ENCODE data around the gene LRRC63. TPM values are rescaled to one million over a fixed set of nuclear protein-coding genes. Genes with fewer than 3 reads are reported as not detected.

Gene LRRC63
- total RNA-seq, 3 donors from 2014 or later = 0.15 to 0.33 (median 0.16) TPM

- no peak for DNase-seq (ENCODE audit: low spot score in 2 of 2)
- Histone ChIP-seq H3K4me3 (no peak overlapping the region), H3K36me3 (no peaks in the 10 kb centered on the region), H3K9me3 (no peaks in the 10 kb centered on the region), H3K27ac (no peak overlapping the region), H3K4me1 (no peaks in the 10 kb centered on the region), H3K27me3 (no peaks in the 10 kb centered on the region)
- no peak for TF ChIP-seq POLR2A (IDR thresholded peaks at IDR 0.05)
- intact Hi-C loops (cut with DNase I; ENCODE audit: low total_unique reads) = no loop called here
Observed at GRCh38 chr13:46320406-46320805, 108.7 kb downstream of the LRRC63 start.

DNA sequence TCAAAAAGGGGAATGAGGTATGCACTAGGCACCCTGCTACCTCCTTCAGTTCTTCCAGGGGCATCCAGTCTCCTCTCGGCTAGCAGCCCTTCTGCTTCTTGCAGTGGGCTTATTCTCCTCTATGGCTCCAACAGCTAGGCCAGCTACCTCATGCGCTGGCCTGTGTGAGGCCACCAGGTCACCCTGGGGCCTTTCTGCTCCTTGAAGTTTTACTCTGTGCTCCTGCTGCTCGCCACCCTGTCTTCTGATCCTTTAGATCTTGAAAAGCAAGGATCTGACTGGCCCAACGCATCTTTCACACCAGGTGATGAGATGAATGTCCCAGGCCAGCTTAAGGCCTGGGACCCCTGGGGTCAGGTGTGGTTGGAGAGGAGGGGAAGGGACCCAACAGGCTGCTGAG is 109.1 kb downstream of the LRRC63 start:
- Histone ChIP-seq H3K9me3 (no peaks in the 10 kb centered on the region), H3K27ac (no peak overlapping the region), H3K36me3 (no peaks in the 10 kb centered on the region), H3K27me3 (no peaks in the 10 kb centered on the region), H3K4me1 (no peaks in the 10 kb centered on the region), H3K4me3 (no peak overlapping the region)
- DNase-seq (ENCODE audit: low spot score in 2 of 2) = no peak
- TF ChIP-seq, protein P1, sequence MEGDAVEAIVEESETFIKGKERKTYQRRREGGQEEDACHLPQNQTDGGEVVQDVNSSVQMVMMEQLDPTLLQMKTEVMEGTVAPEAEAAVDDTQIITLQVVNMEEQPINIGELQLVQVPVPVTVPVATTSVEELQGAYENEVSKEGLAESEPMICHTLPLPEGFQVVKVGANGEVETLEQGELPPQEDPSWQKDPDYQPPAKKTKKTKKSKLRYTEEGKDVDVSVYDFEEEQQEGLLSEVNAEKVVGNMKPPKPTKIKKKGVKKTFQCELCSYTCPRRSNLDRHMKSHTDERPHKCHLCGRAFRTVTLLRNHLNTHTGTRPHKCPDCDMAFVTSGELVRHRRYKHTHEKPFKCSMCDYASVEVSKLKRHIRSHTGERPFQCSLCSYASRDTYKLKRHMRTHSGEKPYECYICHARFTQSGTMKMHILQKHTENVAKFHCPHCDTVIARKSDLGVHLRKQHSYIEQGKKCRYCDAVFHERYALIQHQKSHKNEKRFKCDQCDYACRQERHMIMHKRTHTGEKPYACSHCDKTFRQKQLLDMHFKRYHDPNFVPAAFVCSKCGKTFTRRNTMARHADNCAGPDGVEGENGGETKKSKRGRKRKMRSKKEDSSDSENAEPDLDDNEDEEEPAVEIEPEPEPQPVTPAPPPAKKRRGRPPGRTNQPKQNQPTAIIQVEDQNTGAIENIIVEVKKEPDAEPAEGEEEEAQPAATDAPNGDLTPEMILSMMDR (IDR thresholded peaks at IDR 0.05) = no peak
- TF ChIP-seq POLR2A (IDR thresholded peaks at IDR 0.05) (no peak), POLR2AphosphoS5 (IDR thresholded peaks at IDR 0.05) (no peak)
- intact Hi-C loops (cut with DNase I; ENCODE audit: low total_unique reads) = no loop called here

DNA sequence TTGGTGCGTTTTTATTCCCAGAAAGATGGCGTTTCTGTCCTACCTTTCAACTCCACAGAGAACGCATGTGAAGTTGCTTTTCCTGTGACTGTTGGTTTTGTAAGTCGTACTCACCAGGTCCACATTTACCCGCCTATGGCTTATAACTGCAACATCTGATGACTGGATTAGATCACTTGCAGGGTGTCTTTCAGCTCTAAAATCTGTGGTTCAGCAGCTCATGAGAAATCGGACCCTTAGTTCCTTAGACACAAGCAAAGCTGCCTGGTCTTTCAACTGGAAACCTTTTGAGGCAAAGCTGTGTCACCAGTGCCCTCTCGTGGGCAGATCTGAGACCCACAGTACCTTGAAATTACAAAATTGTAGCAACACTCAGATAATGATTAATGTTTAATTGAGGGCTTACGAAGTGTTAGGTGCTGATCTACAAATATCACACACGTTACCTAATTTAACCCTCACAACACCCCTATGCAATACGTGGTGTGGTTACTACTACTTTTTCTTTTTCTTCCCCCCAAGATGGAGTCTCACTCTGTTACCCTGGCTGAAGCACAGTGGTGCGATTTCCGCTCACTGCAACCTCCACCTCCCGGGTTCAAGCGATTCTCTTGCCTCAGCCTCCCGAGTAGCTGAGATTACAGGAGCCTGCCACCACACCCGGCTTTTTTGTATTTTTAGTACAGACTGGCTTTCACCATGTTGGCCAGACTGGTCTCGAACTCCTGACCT is 109.9 kb downstream of the LRRC63 start:
- H3K4me1 ChIP-seq = no peaks in the 10 kb centered on the region

DNA sequence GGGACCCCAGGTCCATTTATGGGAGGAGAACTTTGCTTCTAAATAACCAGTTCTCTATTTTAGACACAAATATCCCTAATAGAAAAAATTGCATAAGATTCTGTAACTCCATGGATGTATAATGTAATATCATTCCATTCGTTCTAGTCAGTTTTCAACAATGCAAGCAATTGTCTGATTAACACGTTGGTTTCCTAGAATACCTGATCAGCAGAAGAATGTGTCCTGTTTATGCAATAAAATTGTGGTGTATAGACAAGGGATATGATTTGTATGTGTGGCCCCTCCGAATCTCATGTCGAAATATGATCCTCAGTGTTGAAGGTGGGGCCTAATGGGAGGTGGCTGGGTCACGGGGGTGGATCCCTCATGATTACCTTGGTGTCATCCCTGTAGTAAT is 113.2 kb downstream of the LRRC63 start:
- intact Hi-C loops (cut with DNase I; ENCODE audit: low total_unique reads) = no loop called here
- no peak for TF ChIP-seq POLR2AphosphoS5 (IDR thresholded peaks at IDR 0.05)
- TF ChIP-seq, protein P1 (IDR thresholded peaks at IDR 0.05) = no peak
- TF ChIP-seq POLR2A (IDR thresholded peaks at IDR 0.05) = no peak
- H3K4me1 ChIP-seq = no peaks in the 10 kb centered on the region

More for the DNA sequence above, 109.9 kb downstream of the LRRC63 start:
- intact Hi-C loops (cut with DNase I; ENCODE audit: low total_unique reads) = no loop called here
- Histone ChIP-seq H3K9me3 (no peaks in the 10 kb centered on the region), H3K27ac (no peak overlapping the region), H3K36me3 (no peaks in the 10 kb centered on the region), H3K27me3 (no peaks in the 10 kb centered on the region), H3K4me3 (no peak overlapping the region)
- TF ChIP-seq POLR2AphosphoS5 (IDR thresholded peaks at IDR 0.05) (no peak), POLR2A (IDR thresholded peaks at IDR 0.05) (no peak)
- TF ChIP-seq, protein P1 (IDR thresholded peaks at IDR 0.05) = peak; percentile 21 to 70 (median 64)
- peak in 1 of 2 donors; percentile 36 for DNase-seq (ENCODE audit: low spot score in 2 of 2)

More for the DNA sequence above, 113.2 kb downstream of the LRRC63 start:
- Histone ChIP-seq H3K36me3 (no peaks in the 10 kb centered on the region), H3K4me3 (no peak overlapping the region), H3K27me3 (no peaks in the 10 kb centered on the region), H3K27ac (no peak overlapping the region), H3K9me3 (no peaks in the 10 kb centered on the region)
- DNase-seq (ENCODE audit: low spot score in 2 of 2) = no peak

Other genes with a start within 250 kb of the LRRC63 start
- gene ZC3H13, start 159.2 kb upstream of the LRRC63 start, total RNA-seq = 10 to 100 TPM; 31.0 to 40.6 (median 38.9) TPM
- gene CPB2, start 106.9 kb upstream of the LRRC63 start, total RNA-seq = not detected
- 10 to 100 TPM; 28.2 to 94.9 (median 61.3) TPM for gene LCP1, start 29.8 kb upstream of the LRRC63 start, total RNA-seq
- 1 to 10 TPM; 2.1 to 8.2 (median 3.3) TPM for gene RUBCNL, start 175.3 kb downstream of the LRRC63 start, total RNA-seq